ENCODE results near the gene NPNT.

The NPNT gene

GRCh38 chr4:105923497-105924238 lies 28.4 kb downstream of the NPNT start:
- no peak overlapping the region; the same call in 1 of the 2 replicates for H3K27ac ChIP-seq
- TF ChIP-seq CTCF (conservative IDR thresholded peaks at IDR 0.05) = no peak
- TF ChIP-seq ZFX (IDR thresholded peaks at IDR 0.05) = no peak

GRCh38 chr4:105924341-105924740 lies 29.1 kb downstream of the NPNT start:
- no peak overlapping the region for H3K27ac ChIP-seq
- TF ChIP-seq ZFX (IDR thresholded peaks at IDR 0.05) = no peak
- TF ChIP-seq CTCF (conservative IDR thresholded peaks at IDR 0.05) = no peak

GRCh38 chr4:105930698-105931097 lies 35.4 kb downstream of the NPNT start:
- no peak overlapping the region for H3K27ac ChIP-seq
- TF ChIP-seq ZFX (IDR thresholded peaks at IDR 0.05) (no peak), CTCF (conservative IDR thresholded peaks at IDR 0.05) (no peak)

GRCh38 chr4:105933083-105933482 lies 37.8 kb downstream of the NPNT start:
- TF ChIP-seq CTCF (conservative IDR thresholded peaks at IDR 0.05) = no peak
- TF ChIP-seq ZFX (IDR thresholded peaks at IDR 0.05) = no peak

GRCh38 chr4:105934386-105934785 lies 39.1 kb downstream of the NPNT start:
- no peak overlapping the region for H3K27ac ChIP-seq
- TF ChIP-seq ZFX (IDR thresholded peaks at IDR 0.05) (no peak), CTCF (conservative IDR thresholded peaks at IDR 0.05) (no peak)

More at GRCh38 chr4:105933083-105933482, 37.8 kb downstream of the NPNT start:
- no peak overlapping the region for H3K27ac ChIP-seq

GRCh38 chr4:105936901-105937300 lies 41.6 kb downstream of the NPNT start:
- TF ChIP-seq ZFX (IDR thresholded peaks at IDR 0.05) (no peak), CTCF (conservative IDR thresholded peaks at IDR 0.05) (no peak)
- H3K27ac ChIP-seq = no peak overlapping the region

GRCh38 chr4:105937759-105938158 lies 42.5 kb downstream of the NPNT start:
- TF ChIP-seq ZFX (IDR thresholded peaks at IDR 0.05) (no peak), CTCF (conservative IDR thresholded peaks at IDR 0.05) (no peak)
- H3K27ac ChIP-seq = no peak overlapping the region

All from C4-2B (cell line).